Prostate gland (tissue), 2 donors: ENCODE data around the gene HEXB. TPM values are rescaled to one million over a fixed set of nuclear protein-coding genes. Genes with fewer than 3 reads are reported as not detected.

Experiments used
- DNase-seq: peaks from one replicate; pipeline ENCODE4 v3.0.0-alpha.2; 2019; ENCODE audit warnings: low spot score
- H3K27ac ChIP-seq, 2 donors: fragments of 200-600 bp; sonication (generic); 2 replicates each; pipeline ENCODE4 v1.5.1; 2017 to 2019
- H3K27me3 ChIP-seq: fragments of 200-600 bp; sonication (generic); replicated peaks from 2 replicates; pipeline ENCODE4 v1.5.1; 2019; ENCODE audit not compliant: insufficient read depth
- H3K36me3 ChIP-seq, 2 donors: fragments of 200-600 bp; sonication (generic); 1 replicate in 1 of 2; 2 replicates in 1 of 2; pipeline versions ENCODE4 v1.5.1 to v1.8.1; 2017 to 2019
- H3K4me1 ChIP-seq: fragments of 200-600 bp; sonication (generic); replicated peaks from 2 replicates; pipeline ENCODE4 v1.5.1; 2019
- H3K4me3 ChIP-seq, 2 donors: fragments of 200-600 bp; sonication (generic); 2 replicates each; pipeline ENCODE4 v1.5.1; 2017 to 2019
- H3K9me3 ChIP-seq: fragments of 200-600 bp; sonication (generic); 2 replicates; pipeline ENCODE4 v1.5.1; 2017
- CTCF ChIP-seq, 4 experiments: fragments of 200-600 bp in 2 of 4; fragments of 450-650 bp in 2 of 4; sonication (generic) in 2 of 4; IDR thresholded peaks; 1 replicate in 3 of 4; 2 replicates in 1 of 4; pipeline ENCODE4 v1.5.1; 2016 to 2019; ENCODE audit warnings: antibody characterized with exemption in 4 of 4, mild to moderate bottlenecking in 2 of 4, moderate library complexity in 2 of 4
- POLR2A ChIP-seq: fragments of 450-650 bp; IDR thresholded peaks from one replicate; pipeline ENCODE4 v1.6.1; 2016; ENCODE audit warnings: antibody characterized with exemption, mild to moderate bottlenecking
- POLR2AphosphoS5 ChIP-seq: sonication (generic); formaldehyde crosslinking; IDR thresholded peaks from one replicate; pipeline ENCODE4 v1.6.1; 2017; ENCODE audit warnings: antibody characterized with exemption
- WGBS: methylation state at CpG from one replicate; pipeline ENCODE4 v1.1.5; 2018; 5-methylcytosine and 5-hydroxymethylcytosine counted together
- intact Hi-C: fragments of 100-400 bp; cut with DNase I; formaldehyde crosslinking; loops from one replicate; pipeline ENCODE4 v1.14.2; 2022
- total RNA-seq, 2 donors: library from RNA; depleted of rRNA; stranded (reverse); fragments of >200 nt; gene quantifications; one replicate each; pipeline ENCODE4 v1.1.0, GENCODE V29; 2016

Gene HEXB
- total RNA-seq, 2 donors from 2014 or later = 149 to 178 TPM

GRCh38 chr5:74655206-74655605 is 29.8 kb upstream of the HEXB start:
- no peak for TF ChIP-seq CTCF (IDR thresholded peaks at IDR 0.05)
- TF ChIP-seq POLR2AphosphoS5 = no peak
- no peak for TF ChIP-seq POLR2A
- Histone ChIP-seq H3K4me1 (no peaks in the 10 kb centered on the region), H3K4me3 (no peak overlapping the region), H3K9me3 (no peaks in the 10 kb centered on the region), H3K27ac (no peak overlapping the region), H3K27me3 (no peaks in the 10 kb centered on the region), H3K36me3 (no peaks in the 10 kb centered on the region)
- intact Hi-C loops = no loop called here
- no peak for DNase-seq
- WGBS = 87% methylated on average over 6 of the region's 6 CpGs

GRCh38 chr5:74655716-74656115 is 29.3 kb upstream of the HEXB start:
- H3K4me1 ChIP-seq = no peaks in the 10 kb centered on the region
- no peak overlapping the region for H3K4me3 ChIP-seq
- intact Hi-C loops = no loop called here
- no peak overlapping the region for H3K27ac ChIP-seq
- H3K27me3 ChIP-seq = no peaks in the 10 kb centered on the region
- TF ChIP-seq POLR2A = no peak
- TF ChIP-seq CTCF (IDR thresholded peaks at IDR 0.05) = no peak
- no peak for TF ChIP-seq POLR2AphosphoS5
- no peaks in the 10 kb centered on the region for H3K36me3 ChIP-seq
- no peak for DNase-seq
- no peaks in the 10 kb centered on the region for H3K9me3 ChIP-seq

GRCh38 chr5:74657165-74657564 is 27.9 kb upstream of the HEXB start:
- 71% methylated on average over 2 of the region's 2 CpGs for WGBS
- DNase-seq = no peak
- no peak overlapping the region for H3K4me3 ChIP-seq
- H3K4me1 ChIP-seq = no peaks in the 10 kb centered on the region
- TF ChIP-seq CTCF (IDR thresholded peaks at IDR 0.05) (no peak), POLR2A (no peak)
- intact Hi-C loops = no loop called here
- no peaks in the 10 kb centered on the region for H3K36me3 ChIP-seq
- no peak overlapping the region for H3K27ac ChIP-seq
- H3K9me3 ChIP-seq = no peaks in the 10 kb centered on the region
- no peaks in the 10 kb centered on the region for H3K27me3 ChIP-seq

GRCh38 chr5:74659172-74659571 is 25.9 kb upstream of the HEXB start:
- no peak overlapping the region for H3K27ac ChIP-seq
- H3K36me3 ChIP-seq = no peaks in the 10 kb centered on the region
- H3K4me1 ChIP-seq = no peaks in the 10 kb centered on the region
- no peaks in the 10 kb centered on the region for H3K9me3 ChIP-seq
- TF ChIP-seq CTCF (IDR thresholded peaks at IDR 0.05) (no peak), POLR2A (no peak), POLR2AphosphoS5 (no peak)
- DNase-seq = no peak
- no peak overlapping the region for H3K4me3 ChIP-seq
- 92% methylated on average over 3 of the region's 3 CpGs for WGBS
- intact Hi-C loops = loop anchor here (1.0 kb wide), 1 partner anchor 10 kb away; no protein-coding TSS in a partner anchor
- no peaks in the 10 kb centered on the region for H3K27me3 ChIP-seq

GRCh38 chr5:74660140-74660539 is 24.9 kb upstream of the HEXB start:
- H3K4me1 ChIP-seq = no peaks in the 10 kb centered on the region
- WGBS = 62% methylated on average over 1 of the region's 1 CpG
- no peaks in the 10 kb centered on the region for H3K27me3 ChIP-seq
- intact Hi-C loops = no loop called here
- no peak for TF ChIP-seq CTCF (IDR thresholded peaks at IDR 0.05)
- no peak for TF ChIP-seq POLR2AphosphoS5
- no peak for TF ChIP-seq POLR2A
- H3K4me3 ChIP-seq = no peak overlapping the region
- no peak for DNase-seq
- H3K9me3 ChIP-seq = no peaks in the 10 kb centered on the region
- no peak overlapping the region for H3K27ac ChIP-seq
- H3K36me3 ChIP-seq = no peaks in the 10 kb centered on the region
